PC-9 (cell line): ENCODE results near the gene NOC4L.

ENCODE experiments used
- CTCF ChIP-seq: fragments of 200-600 bp; sonication (generic); conservative IDR thresholded peaks from 2 replicates; pipeline ENCODE4 v1.6.1; 2017; ENCODE audit warnings: mixed run types, antibody characterized with exemption, mild to moderate bottlenecking, moderate library complexity
- EZH2 ChIP-seq: fragments of 200-600 bp; sonication (generic); IDR thresholded peaks from 2 replicates; pipeline ENCODE4 v1.8.0; 2017; ENCODE audit warnings: antibody characterized with exemption, low read depth

GRCh38 chr12:132139912-132140311, 4.3 kb upstream of the NOC4L start:
- no peak for TF ChIP-seq CTCF
- TF ChIP-seq EZH2: no peak
